Nasal cavity respiratory epithelium epithelial cell of viscerocranial mucosa (primary cell): ENCODE measurements around the gene BHLHA9. TPM values are rescaled to one million over a fixed set of nuclear protein-coding genes. Genes with fewer than 3 reads are reported as not detected.

ENCODE experiments used
- total RNA-seq: library from RNA; depleted of rRNA; stranded (reverse); fragments of >200 nt; gene quantifications from 2 replicates; pipeline ENCODE4 v1.2.3, GENCODE V29; 2014

The BHLHA9 gene
- total RNA-seq: not detected in 2 replicates

DNA sequence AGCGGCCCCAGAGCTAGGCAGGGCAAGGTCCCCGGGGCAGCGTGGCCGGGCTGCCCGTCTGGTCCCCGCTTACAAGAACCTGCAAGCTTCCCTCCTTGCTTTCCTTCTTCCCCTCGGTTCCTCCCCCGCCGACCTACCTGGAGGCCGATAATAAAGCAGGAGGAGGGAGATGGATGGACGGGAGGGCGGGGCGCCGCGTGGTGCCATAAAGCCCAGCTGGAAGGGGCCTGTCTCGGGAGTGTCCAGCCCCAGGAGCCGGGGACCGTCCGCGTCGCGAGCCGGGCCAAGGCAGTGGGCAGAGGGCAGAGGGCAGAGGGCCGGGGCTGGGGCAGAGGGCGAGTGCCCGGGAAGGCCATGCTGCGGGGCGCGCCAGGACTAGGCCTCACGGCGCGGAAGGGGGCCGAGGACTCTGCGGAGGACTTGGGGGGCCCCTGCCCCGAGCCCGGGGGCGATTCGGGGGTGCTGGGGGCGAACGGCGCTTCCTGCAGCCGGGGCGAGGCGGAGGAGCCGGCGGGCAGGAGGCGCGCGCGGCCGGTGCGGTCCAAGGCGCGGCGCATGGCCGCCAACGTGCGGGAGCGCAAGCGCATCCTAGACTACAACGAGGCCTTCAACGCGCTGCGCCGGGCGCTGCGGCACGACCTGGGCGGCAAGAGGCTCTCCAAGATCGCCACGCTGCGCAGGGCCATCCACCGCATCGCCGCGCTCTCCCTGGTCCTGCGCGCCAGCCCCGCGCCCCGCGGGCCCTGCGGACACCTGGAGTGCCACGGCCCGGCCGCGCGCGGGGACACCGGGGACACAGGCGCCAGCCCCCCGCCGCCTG lies at the start of gene BHLHA9:
Gene BHLHA9 (plus strand): TSS at position 235 of the 820 bp plus-strand sequence. CDS start 120 bp downstream, at position 355.

Other genes with a start within 250 kb of the BHLHA9 start
- gene ABR, start 90.5 kb upstream of the BHLHA9 start, total RNA-seq: 18.1 and 63.1 TPM in 2 replicates
- gene TRARG1, start 9.2 kb downstream of the BHLHA9 start, total RNA-seq: not detected in 2 replicates
- 436 and 639 TPM in 2 replicates for gene YWHAE, start 129.8 kb downstream of the BHLHA9 start, total RNA-seq
- gene CRK, start 185.8 kb downstream of the BHLHA9 start, total RNA-seq: 121 and 129 TPM in 2 replicates
- 85.1 and 211 TPM in 2 replicates for gene MYO1C, start 222.2 kb downstream of the BHLHA9 start, total RNA-seq
- 23.2 and 44.9 TPM in 2 replicates for gene INPP5K, start 246.2 kb downstream of the BHLHA9 start, total RNA-seq